HFF-Myc (cell line): Measurements from ENCODE around the gene HYCC2.

ENCODE experiments used
- DNase-seq: peaks from one replicate; pipeline ENCODE4 v3.0.0-alpha.2; 2011; ENCODE audit warnings: low read depth; ENCODE audit errors: extremely low read depth
- H3K4me3 ChIP-seq: replicated peaks from 2 replicates; pipeline ENCODE4 v1.5.1; 2011; ENCODE audit warnings: low read depth, mild to moderate bottlenecking, control low read depth, low read length
- CTCF ChIP-seq: IDR thresholded peaks from 2 replicates; pipeline ENCODE4 v1.5.1; 2012; ENCODE audit warnings: mild to moderate bottlenecking, low read depth, low read length, control low read depth; ENCODE audit errors: missing control alignments

Gene HYCC2

GRCh38 chr2:201114846-201115245 lies 43.4 kb upstream of the HYCC2 start:
- DNase-seq, result no peak
- no peak for TF ChIP-seq CTCF
- no peak overlapping the region for H3K4me3 ChIP-seq

- TF ChIP-seq CTCF, result no peak
- DNase-seq, result no peak
- H3K4me3 ChIP-seq, result no peak overlapping the region
Observed at GRCh38 chr2:201114350-201114749, 42.9 kb upstream of the HYCC2 start.

GRCh38 chr2:201111096-201111495 lies 39.6 kb upstream of the HYCC2 start:
- no peak for TF ChIP-seq CTCF
- no peak for DNase-seq

GRCh38 chr2:201110615-201111014 lies 39.1 kb upstream of the HYCC2 start:
- no peak for DNase-seq
- TF ChIP-seq CTCF, result no peak
- no peak overlapping the region for H3K4me3 ChIP-seq

More at GRCh38 chr2:201111096-201111495, 39.6 kb upstream of the HYCC2 start:
- no peak overlapping the region for H3K4me3 ChIP-seq

GRCh38 chr2:201109186-201109585 lies 37.7 kb upstream of the HYCC2 start:
- DNase-seq, result no peak
- no peak for TF ChIP-seq CTCF
- no peak overlapping the region for H3K4me3 ChIP-seq

- no peak for TF ChIP-seq CTCF
Observed at GRCh38 chr2:201108341-201108740, 36.9 kb upstream of the HYCC2 start.

GRCh38 chr2:201107624-201108023 lies 36.2 kb upstream of the HYCC2 start:
- TF ChIP-seq CTCF, result no peak
- H3K4me3 ChIP-seq, result no peak overlapping the region
- DNase-seq, result no peak

More at GRCh38 chr2:201108341-201108740, 36.9 kb upstream of the HYCC2 start:
- H3K4me3 ChIP-seq, result no peak overlapping the region
- no peak for DNase-seq
